Measurements from ENCODE around the gene FCER1G. TPM values are rescaled to one million over a fixed set of nuclear protein-coding genes. Genes with fewer than 3 reads are reported as not detected.
A peak's percentile ranks its signal among the peaks of the same experiment; 100 is the strongest.

The FCER1G gene
- polyA plus RNA-seq, 2 donors, result 10.0 to 14.0 TPM

DNA sequence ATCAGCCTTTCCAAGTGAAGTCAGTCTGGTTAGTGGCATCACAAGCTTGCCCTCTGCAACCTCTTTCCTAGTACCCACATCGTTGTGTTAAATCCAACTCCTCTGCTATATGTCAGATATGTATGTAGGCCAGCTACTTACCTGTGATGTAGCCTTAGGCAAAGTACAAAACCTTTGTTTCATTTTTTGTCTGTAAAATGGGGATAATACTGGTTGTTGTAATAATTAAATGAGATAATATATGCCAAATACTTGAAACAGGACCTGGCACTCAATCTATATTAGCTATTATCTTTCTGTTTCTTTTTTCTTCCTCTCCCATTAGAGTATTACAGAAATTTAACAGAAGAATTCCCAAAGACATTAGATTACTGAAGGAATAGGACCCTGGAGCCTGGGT lies 44.7 kb downstream of the FCER1G start:
- Histone ChIP-seq H3K27me3 (ENCODE audit: control insufficient read depth in 1 of 2, insufficient read depth in 2 of 2, low read length in 2 of 2) (no peaks in the 10 kb centered on the region), H3K9me3 (ENCODE audit: control insufficient read depth in 2 of 2, insufficient read depth in 1 of 2, low read depth in 1 of 2, low read length in 1 of 2) (peaks cover 0 to 9% of the 10 kb centered on the region in 2 donors), H3K27ac (ENCODE audit: low read depth in 2 of 2, low read length in 1 of 2) (no peak overlapping the region), H3K4me3 (ENCODE audit: low read depth in 1 of 2, low read length in 2 of 2) (peak overlapping the region in 1 of 2 donors; percentile 63), H3K36me3 (ENCODE audit: control insufficient read depth in 2 of 2, insufficient read depth in 2 of 2, low read length in 1 of 2) (no peaks in the 10 kb centered on the region), H3K4me1 (ENCODE audit: control insufficient read depth in 2 of 2, insufficient read depth in 2 of 2, low read length in 1 of 2) (peaks cover 8 to 9% of the 10 kb centered on the region in 2 donors)
- 41 to 59% methylated on average over 1 of the region's 1 CpG for WGBS, 2 donors

- 32% methylated on average over 9 of the region's 9 CpGs for WGBS, 2 donors
- H3K27me3 ChIP-seq (ENCODE audit: control insufficient read depth in 1 of 2, insufficient read depth in 2 of 2, low read length in 2 of 2), result no peaks in the 10 kb centered on the region
- H3K27ac ChIP-seq (ENCODE audit: low read depth in 2 of 2, low read length in 1 of 2), result peak overlapping the region; percentile 5 to 62
- no peaks in the 10 kb centered on the region for H3K36me3 ChIP-seq (ENCODE audit: control insufficient read depth in 2 of 2, insufficient read depth in 2 of 2, low read length in 1 of 2)
- H3K4me1 ChIP-seq (ENCODE audit: control insufficient read depth in 2 of 2, insufficient read depth in 2 of 2, low read length in 1 of 2), result peaks cover 8 to 9% of the 10 kb centered on the region in 2 donors
- H3K4me3 ChIP-seq (ENCODE audit: low read depth in 1 of 2, low read length in 2 of 2), result no peak overlapping the region
- peaks cover 0 to 9% of the 10 kb centered on the region in 2 donors for H3K9me3 ChIP-seq (ENCODE audit: control insufficient read depth in 2 of 2, insufficient read depth in 1 of 2, low read depth in 1 of 2, low read length in 1 of 2)
These were observed 45.5 kb downstream of the FCER1G start for GRCh38 chr1:161260376-161261260.

DNA sequence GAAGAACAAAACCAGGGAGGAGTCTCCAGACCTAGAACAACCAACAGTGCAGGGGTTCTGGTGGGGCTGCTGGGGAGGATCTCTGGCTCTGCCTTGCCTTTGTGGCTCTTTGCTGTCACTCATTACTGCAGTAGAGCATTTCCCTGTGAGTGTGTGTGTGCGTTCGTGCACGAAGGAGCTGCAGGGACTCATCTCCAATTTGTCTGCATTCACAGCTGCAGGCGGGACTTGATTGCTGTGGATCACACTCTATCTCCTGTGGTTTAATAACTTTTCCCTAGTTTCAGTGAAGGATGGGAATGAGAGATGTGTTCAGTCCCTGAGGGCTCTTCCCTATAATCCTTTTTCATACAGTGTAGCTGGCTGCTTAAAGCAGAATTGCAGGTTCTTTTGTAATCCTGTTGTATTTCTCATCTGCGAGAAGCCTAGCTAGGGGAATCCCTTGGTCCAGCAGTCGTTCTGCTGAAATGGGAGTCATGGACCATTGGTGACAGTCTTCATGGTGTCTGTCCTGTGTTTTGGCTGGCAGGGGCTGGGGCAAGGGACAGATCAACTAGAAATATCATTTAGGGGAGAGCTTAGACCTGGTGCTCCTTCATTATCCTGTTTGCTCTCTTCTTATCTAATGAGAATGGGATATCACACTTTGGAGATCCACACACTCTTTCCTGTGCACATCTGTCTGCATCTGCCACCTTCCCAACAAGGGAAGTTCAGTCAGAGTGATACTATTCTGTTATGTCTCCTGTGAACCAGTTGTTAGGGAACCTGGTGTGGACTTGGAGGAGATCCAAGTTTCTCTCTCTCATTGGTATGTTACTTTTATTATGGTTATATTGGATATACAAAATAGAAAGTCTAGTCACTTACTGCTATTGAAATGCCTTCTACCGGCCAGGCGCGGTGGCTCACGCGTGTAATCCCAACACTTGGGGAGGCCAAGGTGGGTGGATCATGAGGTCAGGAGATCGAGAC lies 46.5 kb downstream of the FCER1G start:
- Histone ChIP-seq H3K4me1 (ENCODE audit: control insufficient read depth in 2 of 2, insufficient read depth in 2 of 2, low read length in 1 of 2) (peaks cover 8 to 9% of the 10 kb centered on the region in 2 donors), H3K4me3 (ENCODE audit: low read depth in 1 of 2, low read length in 2 of 2) (no peak overlapping the region), H3K27ac (ENCODE audit: low read depth in 2 of 2, low read length in 1 of 2) (peak overlapping the region; percentile 5 to 62), H3K9me3 (ENCODE audit: control insufficient read depth in 2 of 2, insufficient read depth in 1 of 2, low read depth in 1 of 2, low read length in 1 of 2) (peaks cover 0 to 9% of the 10 kb centered on the region in 2 donors), H3K27me3 (ENCODE audit: control insufficient read depth in 1 of 2, insufficient read depth in 2 of 2, low read length in 2 of 2) (no peaks in the 10 kb centered on the region), H3K36me3 (ENCODE audit: control insufficient read depth in 2 of 2, insufficient read depth in 2 of 2, low read length in 1 of 2) (no peaks in the 10 kb centered on the region)
- WGBS, 2 donors, result 49 to 59% methylated on average over 12 of the region's 12 CpGs

DNA sequence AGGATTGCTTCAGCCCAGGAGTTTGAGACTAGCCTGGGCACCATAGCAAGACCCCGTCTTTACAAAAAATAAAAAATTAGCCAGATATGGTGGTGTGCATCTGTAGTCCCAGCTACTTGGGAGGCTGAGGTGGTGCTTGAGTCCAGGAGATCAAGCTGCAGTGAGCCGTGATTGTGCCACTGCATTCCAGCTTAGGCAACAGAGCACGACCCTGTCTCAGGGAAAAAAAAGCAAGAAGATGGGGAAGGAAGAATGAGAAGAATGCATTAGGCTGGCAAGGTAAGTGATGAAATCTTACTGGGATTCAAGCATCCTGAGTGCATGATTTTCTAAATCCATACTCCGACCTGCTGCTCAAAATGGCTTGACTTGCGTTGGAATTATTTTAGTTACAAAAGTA lies 50.2 kb downstream of the FCER1G start:
- 82 to 85% methylated on average over 5 of the region's 5 CpGs for WGBS, 2 donors
- peaks cover 2 to 6% of the 10 kb centered on the region in 2 donors for H3K4me1 ChIP-seq (ENCODE audit: control insufficient read depth in 2 of 2, insufficient read depth in 2 of 2, low read length in 1 of 2)
- no peaks in the 10 kb centered on the region for H3K36me3 ChIP-seq (ENCODE audit: control insufficient read depth in 2 of 2, insufficient read depth in 2 of 2, low read length in 1 of 2)
- no peak overlapping the region for H3K27ac ChIP-seq (ENCODE audit: low read depth in 2 of 2, low read length in 1 of 2)
- no peaks in the 10 kb centered on the region for H3K27me3 ChIP-seq (ENCODE audit: control insufficient read depth in 1 of 2, insufficient read depth in 2 of 2, low read length in 2 of 2)
- H3K4me3 ChIP-seq (ENCODE audit: low read depth in 1 of 2, low read length in 2 of 2), result no peak overlapping the region
- no peaks in the 10 kb centered on the region for H3K9me3 ChIP-seq (ENCODE audit: control insufficient read depth in 2 of 2, insufficient read depth in 1 of 2, low read depth in 1 of 2, low read length in 1 of 2)

DNA sequence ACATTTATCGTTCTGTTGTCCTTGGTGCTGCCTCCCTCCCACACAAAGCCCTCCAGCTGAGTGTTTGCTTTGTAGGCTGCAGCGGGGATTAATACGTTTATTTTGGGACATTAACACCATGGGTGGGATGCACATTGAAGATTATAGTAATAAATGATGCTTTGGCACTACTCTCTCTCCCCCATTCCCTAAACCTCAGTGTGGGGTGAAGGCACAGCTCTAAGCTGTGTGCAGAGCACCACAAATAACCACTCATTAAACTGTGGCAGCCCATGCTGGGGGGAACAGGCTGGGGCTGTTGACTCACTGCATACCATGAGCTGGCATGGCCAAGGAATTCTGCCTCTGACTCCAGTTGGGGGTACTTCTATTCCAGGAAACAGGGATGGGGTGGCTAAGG lies 51.1 kb downstream of the FCER1G start:
- no peak overlapping the region for H3K4me3 ChIP-seq (ENCODE audit: low read depth in 1 of 2, low read length in 2 of 2)
- 40 to 45% methylated on average over 3 of the region's 3 CpGs for WGBS, 2 donors
- H3K4me1 ChIP-seq (ENCODE audit: control insufficient read depth in 2 of 2, insufficient read depth in 2 of 2, low read length in 1 of 2), result peaks cover 0 to 5% of the 10 kb centered on the region in 2 donors
- no peaks in the 10 kb centered on the region for H3K9me3 ChIP-seq (ENCODE audit: control insufficient read depth in 2 of 2, insufficient read depth in 1 of 2, low read depth in 1 of 2, low read length in 1 of 2)
- no peaks in the 10 kb centered on the region for H3K36me3 ChIP-seq (ENCODE audit: control insufficient read depth in 2 of 2, insufficient read depth in 2 of 2, low read length in 1 of 2)
- H3K27me3 ChIP-seq (ENCODE audit: control insufficient read depth in 1 of 2, insufficient read depth in 2 of 2, low read length in 2 of 2), result no peaks in the 10 kb centered on the region
- H3K27ac ChIP-seq (ENCODE audit: low read depth in 2 of 2, low read length in 1 of 2), result no peak overlapping the region

DNA sequence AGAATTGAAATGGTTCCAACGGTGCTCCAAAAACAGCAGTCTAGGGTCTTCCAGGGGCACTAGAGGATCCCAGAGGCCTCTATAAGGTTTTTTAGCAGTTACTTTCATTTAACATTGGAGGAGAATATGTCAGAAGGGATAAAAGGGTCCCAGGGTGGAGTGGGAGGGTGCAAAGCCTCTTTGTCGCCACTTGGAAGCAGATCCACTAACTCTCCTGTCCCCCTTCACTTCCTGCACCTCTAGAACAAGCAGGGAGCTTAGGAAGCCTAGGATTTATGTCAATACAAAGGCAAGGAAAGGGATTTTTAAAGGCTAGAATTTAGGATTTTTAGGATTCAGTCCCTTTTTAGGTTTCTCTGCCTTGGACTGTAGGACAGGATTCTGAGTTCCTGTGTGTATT lies 51.7 kb downstream of the FCER1G start:
- Histone ChIP-seq H3K36me3 (ENCODE audit: control insufficient read depth in 2 of 2, insufficient read depth in 2 of 2, low read length in 1 of 2) (no peaks in the 10 kb centered on the region), H3K27me3 (ENCODE audit: control insufficient read depth in 1 of 2, insufficient read depth in 2 of 2, low read length in 2 of 2) (no peaks in the 10 kb centered on the region), H3K4me3 (ENCODE audit: low read depth in 1 of 2, low read length in 2 of 2) (no peak overlapping the region), H3K9me3 (ENCODE audit: control insufficient read depth in 2 of 2, insufficient read depth in 1 of 2, low read depth in 1 of 2, low read length in 1 of 2) (no peaks in the 10 kb centered on the region), H3K27ac (ENCODE audit: low read depth in 2 of 2, low read length in 1 of 2) (no peak overlapping the region), H3K4me1 (ENCODE audit: control insufficient read depth in 2 of 2, insufficient read depth in 2 of 2, low read length in 1 of 2) (no peaks in the 10 kb centered on the region)
- 61 to 74% methylated on average over 2 of the region's 2 CpGs for WGBS, 2 donors

GRCh38 chr1:161267321-161267720 lies 52.2 kb downstream of the FCER1G start:
- WGBS, 2 donors, result 72 to 80% methylated on average over 3 of the region's 3 CpGs
- Histone ChIP-seq H3K4me1 (ENCODE audit: control insufficient read depth in 2 of 2, insufficient read depth in 2 of 2, low read length in 1 of 2) (no peaks in the 10 kb centered on the region), H3K27me3 (ENCODE audit: control insufficient read depth in 1 of 2, insufficient read depth in 2 of 2, low read length in 2 of 2) (no peaks in the 10 kb centered on the region), H3K9me3 (ENCODE audit: control insufficient read depth in 2 of 2, insufficient read depth in 1 of 2, low read depth in 1 of 2, low read length in 1 of 2) (no peaks in the 10 kb centered on the region), H3K27ac (ENCODE audit: low read depth in 2 of 2, low read length in 1 of 2) (no peak overlapping the region), H3K36me3 (ENCODE audit: control insufficient read depth in 2 of 2, insufficient read depth in 2 of 2, low read length in 1 of 2) (no peaks in the 10 kb centered on the region), H3K4me3 (ENCODE audit: low read depth in 1 of 2, low read length in 2 of 2) (no peak overlapping the region)

Other genes with a start within 250 kb of the FCER1G start
- gene F11R, start 194.1 kb upstream of the FCER1G start, polyA plus RNA-seq, result 10 to 100 TPM; 56.5 to 76.4 TPM
- 100 to 1,000 TPM in 1 of 2 donors, 10 to 100 TPM in 1; 92.4 to 117 TPM for gene TSTD1, start 176.3 kb upstream of the FCER1G start, polyA plus RNA-seq
- gene USF1, start 169.3 kb upstream of the FCER1G start, polyA plus RNA-seq, result 10 to 100 TPM; 37.6 to 50.1 TPM
- 1 to 10 TPM; 7.9 to 9.5 TPM for gene ARHGAP30, start 145.4 kb upstream of the FCER1G start, polyA plus RNA-seq
- 10 to 100 TPM; 44.9 to 80.5 TPM for gene NECTIN4, start 125.7 kb upstream of the FCER1G start, polyA plus RNA-seq
- gene KLHDC9, start 116.9 kb upstream of the FCER1G start, polyA plus RNA-seq, result 1 to 10 TPM; 1.8 to 2.5 TPM
- gene PFDN2, start 97.3 kb upstream of the FCER1G start, polyA plus RNA-seq, result 100 to 1,000 TPM; 116 to 186 TPM
- 10 to 100 TPM; 28.0 to 28.5 TPM for gene NIT1, start 97.2 kb upstream of the FCER1G start, polyA plus RNA-seq
- 10 to 100 TPM; 15.5 to 24.4 TPM for gene DEDD, start 82.6 kb upstream of the FCER1G start, polyA plus RNA-seq
- gene UFC1, start 61.3 kb upstream of the FCER1G start, polyA plus RNA-seq, result 100 to 1,000 TPM in 1 of 2 donors, 10 to 100 TPM in 1; 94.3 to 132 TPM
- 10 to 100 TPM; 16.5 to 22.9 TPM for gene USP21, start 55.8 kb upstream of the FCER1G start, polyA plus RNA-seq
- gene PPOX, start 48.9 kb upstream of the FCER1G start, polyA plus RNA-seq, result 10 to 100 TPM; 11.7 to 29.6 TPM
- 10 to 100 TPM; 18.3 to 18.8 TPM for gene B4GALT3, start 37.8 kb upstream of the FCER1G start, polyA plus RNA-seq
- gene ADAMTS4, start 16.2 kb upstream of the FCER1G start, polyA plus RNA-seq, result 1 to 10 TPM in 1 of 2 donors, under 1 TPM in 1; 0.82 to 1.1 TPM
- 10 to 100 TPM; 27.8 to 76.0 TPM for gene NDUFS2, start 12.9 kb upstream of the FCER1G start, polyA plus RNA-seq
- not detected for gene APOA2, start 8.3 kb downstream of the FCER1G start, polyA plus RNA-seq
- 10 to 100 TPM in 1 of 2 donors, 1 to 10 TPM in 1; 8.0 to 10.5 TPM for gene TOMM40L, start 10.8 kb downstream of the FCER1G start, polyA plus RNA-seq
- under 1 TPM in 1 of 2 donors, not detected in 1; 0.07 TPM for gene NR1I3, start 22.9 kb downstream of the FCER1G start, polyA plus RNA-seq
- 10 to 100 TPM in 1 of 2 donors, 1 to 10 TPM in 1; 10.0 to 16.2 TPM for gene PCP4L1, start 43.5 kb downstream of the FCER1G start, polyA plus RNA-seq
- gene MPZ, start 94.7 kb downstream of the FCER1G start, polyA plus RNA-seq, result 1 to 10 TPM; 1.4 to 1.6 TPM
- gene SDHC, start 99.1 kb downstream of the FCER1G start, polyA plus RNA-seq, result 100 to 1,000 TPM in 1 of 2 donors, 10 to 100 TPM in 1; 40.6 to 148 TPM
- gene CFAP126, start 152.6 kb downstream of the FCER1G start, polyA plus RNA-seq, result not detected